ENCODE data around the gene UNC13D.

Gene UNC13D

DNA sequence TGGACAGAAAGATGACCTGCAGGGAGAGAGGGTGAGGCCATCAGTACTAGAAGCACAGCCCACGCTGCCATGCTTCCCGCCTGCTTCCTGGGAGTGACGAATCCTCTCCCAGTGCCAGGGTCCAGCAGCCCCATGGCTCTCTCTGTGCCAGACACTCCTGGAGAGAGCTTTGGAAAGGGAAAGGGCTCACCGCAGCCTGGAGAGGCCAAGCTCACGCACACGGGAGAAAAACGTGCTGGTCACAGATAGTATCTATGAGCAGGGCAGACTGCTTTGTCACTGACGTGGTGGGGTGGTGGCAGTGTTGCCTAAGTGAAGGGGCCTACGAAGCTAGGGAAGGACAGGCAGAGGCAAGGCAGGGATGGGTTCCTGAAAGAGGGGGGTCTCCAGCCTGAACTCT lies 5.5 kb upstream of the UNC13D start:
- DNase-seq, result no peak

DNA sequence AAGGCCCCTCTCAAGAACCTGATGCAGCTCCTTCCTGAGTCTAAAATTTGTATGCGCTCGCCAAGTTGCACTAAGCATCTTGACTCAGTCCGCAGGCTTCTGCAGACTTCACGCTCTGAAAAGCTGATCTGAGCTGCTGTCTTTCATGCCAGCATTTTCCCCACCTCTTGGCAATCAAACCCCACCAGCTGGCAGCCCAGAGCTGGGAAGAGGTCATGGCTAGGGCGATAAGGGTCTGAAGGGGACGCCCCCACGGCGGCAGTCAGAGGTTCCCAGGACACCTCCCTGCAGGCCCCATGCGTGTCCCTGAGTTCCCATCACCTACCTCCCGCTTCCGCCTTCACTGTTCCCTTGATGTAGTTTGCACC lies 5.1 kb upstream of the UNC13D start:
- no peak for DNase-seq

DNA sequence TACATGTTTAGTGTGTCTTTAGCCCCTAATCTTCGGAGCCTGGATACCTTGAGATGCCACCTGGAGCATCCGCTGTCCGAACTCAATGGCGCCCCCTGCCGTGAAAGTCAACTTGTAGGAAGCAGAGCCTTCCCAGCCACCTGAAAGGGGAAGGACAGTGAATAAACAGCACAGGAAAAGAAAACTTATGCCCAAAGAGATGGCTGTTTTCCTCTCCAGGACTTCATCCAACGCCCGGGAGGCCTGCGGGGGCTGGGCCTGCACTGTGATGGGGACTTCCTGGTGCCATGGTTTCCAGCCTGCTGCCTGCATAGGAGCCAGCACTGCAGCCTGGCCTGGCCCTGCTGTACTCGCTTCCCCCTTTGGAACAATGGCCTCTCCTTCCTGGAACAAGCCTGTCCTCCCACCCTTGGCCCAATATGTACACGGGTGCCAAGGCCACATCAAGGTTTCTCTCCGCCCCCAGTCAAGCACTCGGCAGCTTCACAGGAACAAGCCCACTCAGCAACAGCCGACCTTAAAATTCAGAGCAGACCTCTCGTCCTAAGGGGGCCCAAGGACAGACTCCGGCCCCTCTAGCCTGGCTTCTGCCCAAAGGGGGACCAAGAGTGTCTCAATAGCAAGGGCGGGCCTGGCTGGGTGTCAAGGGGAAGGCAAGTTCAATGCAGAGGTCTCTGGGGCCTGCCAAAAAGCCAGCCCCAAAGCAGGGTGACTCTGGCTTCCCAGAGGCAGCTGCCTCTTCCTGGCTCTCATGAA lies 4.5 kb upstream of the UNC13D start:
- peak; percentile 54 to 81 (median 73) for DNase-seq

DNA sequence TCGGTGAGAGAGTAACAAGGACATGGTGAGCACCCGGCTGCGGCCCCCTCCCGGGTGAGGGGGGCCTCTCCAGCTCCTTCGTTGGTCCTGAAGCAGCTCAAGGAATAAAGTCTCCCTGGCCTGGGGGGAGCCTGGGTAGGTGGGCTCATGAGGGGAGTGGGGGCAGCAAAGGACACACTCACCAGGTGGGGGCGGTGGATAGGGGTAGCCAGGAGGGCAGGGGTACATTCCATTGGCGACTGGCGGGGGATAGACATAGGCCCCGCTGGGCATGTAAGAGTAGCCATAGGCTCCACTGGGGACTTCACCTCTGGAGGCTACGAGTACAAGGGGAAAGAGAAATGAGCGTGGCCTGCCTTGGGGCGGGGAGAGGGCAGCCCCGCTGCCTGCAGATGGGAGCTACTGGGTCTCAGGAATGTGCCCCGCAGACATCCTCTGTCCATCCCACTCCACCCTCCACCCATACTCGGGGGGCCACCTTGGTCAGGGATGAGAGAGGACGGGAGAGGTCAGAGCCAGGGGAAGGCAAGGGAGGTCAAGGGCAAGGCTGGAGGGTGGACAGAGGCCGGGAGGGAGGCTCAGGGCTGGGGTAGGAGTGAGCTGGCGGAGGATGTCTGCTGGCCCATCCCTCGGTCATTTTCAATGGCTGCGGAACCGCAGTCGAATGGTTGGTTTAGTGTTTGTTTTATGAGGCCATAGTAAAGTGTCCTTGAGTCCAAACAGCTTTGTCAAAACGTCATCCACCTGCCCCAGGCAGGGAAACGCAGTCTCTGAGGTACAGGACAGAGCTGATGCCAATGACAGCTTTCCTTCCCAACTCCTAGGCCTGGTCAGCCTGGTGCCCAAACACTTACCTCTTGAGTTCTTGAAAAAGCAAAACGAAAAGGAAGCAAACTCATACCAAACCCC lies 3.7 kb upstream of the UNC13D start:
- DNase-seq, result no peak

DNA sequence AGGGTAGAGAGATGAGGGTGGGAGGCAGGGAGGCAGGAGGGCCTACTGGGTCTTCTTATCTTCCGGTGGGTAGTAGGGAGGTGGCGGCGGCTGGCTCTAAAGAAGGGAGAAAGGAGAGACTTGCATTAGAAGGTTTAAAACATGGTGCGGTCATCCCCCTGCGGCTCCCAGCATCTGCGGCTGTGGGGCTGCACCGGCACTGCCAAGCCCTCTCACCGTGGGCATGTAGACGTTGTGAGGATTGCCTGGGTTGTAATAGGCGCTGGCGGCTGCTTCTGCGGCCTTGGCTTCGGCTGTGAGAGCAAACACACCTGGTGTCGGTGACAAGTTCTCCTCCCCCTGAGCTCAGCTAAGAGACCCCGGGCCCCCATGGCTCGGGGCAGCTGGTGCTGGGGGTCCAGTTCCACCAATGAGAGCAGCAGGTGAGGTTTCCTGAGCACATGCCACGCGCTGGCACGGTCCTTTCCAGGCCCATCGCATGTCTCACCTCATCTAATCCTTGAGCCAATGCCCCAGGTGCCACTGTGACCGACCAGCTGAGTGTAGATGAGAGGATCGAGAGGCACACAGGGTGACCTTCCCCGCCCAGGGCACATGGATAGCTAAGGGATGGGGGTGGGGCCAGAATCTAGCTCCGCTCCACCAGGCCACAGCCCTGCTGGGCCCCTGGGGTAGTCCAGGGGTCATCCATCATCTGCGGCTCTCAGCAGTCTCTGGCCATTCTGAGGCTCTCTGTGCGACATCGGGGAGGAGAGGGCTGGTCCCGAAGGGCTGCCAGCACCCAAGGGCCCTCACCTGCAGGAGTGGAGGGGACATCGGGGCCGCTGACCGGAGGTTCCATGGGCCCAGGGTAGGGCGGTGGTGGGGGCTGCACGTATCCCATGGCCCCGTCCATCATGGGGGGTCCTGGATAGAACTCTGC lies 2.7 kb upstream of the UNC13D start:
- DNase-seq, result no peak

DNA sequence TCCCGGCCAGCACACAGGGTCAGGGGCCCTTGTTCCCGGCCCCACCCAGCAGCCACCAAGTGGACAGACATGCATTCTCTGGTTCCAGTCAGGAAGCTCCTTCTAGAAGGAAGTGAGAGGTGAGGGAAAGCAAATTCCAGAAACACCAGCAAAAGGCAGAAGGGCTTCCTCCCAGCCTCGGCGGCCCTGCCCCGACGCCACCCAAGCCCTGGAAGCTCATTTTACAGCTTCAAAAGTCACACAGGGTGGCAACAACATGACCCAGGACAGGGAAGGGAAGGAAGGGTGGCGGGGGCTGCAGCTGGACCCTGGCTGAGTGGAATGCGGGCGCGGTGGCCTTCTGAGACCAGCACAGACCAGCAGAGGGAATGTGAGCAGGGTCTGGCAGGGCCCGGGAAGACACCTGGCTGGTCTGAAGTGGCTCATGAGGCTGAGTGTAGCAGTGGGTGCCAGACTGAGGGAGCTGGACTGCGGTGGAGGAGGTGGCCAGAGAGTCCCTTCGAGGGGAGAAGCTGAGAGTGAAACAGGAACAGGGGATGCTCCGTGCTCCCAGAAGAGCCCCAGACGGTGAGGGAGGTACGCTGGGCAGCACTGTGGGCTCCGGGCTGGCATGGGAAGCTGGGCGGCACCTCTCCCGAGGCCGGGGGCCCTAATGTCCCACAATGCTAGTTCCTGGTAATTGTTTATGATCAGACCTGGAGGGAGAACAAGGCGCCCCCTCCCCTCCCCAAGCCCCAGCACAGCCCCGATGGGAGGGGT lies 1.9 kb upstream of the UNC13D start:
- DNase-seq, result no peak

DNA sequence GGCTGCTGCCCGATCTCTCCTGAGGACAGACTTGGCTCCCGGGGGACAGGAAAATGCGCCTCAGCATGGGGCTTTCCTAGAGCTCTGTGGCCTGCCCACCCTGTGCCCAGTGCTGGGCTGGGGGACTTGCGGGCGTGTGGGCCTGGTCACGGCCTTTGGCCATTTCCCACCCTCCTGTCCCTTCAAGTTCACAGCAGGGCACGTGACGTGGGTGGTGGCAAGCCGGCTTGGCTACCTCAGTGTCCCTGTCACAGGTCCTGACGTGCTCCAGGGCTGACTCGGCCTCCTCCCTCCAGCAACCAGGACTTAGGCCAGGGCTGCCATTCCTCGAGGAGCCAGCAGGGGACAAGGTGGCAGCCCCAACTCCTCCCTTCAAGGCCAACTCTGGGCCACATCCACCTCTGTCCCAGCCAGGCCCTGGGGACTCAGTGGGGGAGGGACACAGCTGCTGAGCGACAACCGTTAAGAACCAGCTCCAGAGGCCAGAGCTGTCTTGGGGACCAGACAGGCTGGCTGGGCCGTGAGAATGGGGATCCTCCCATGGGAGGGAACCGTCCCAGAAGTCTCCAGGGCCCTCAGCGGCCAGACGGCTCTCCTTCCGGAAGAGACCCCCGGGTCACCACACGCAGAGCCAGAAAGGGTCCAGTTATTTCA lies 981 bp upstream of the UNC13D start:
- DNase-seq, result peak in 5 of 6 experiments; percentile 8 to 51 (median 36)

DNA sequence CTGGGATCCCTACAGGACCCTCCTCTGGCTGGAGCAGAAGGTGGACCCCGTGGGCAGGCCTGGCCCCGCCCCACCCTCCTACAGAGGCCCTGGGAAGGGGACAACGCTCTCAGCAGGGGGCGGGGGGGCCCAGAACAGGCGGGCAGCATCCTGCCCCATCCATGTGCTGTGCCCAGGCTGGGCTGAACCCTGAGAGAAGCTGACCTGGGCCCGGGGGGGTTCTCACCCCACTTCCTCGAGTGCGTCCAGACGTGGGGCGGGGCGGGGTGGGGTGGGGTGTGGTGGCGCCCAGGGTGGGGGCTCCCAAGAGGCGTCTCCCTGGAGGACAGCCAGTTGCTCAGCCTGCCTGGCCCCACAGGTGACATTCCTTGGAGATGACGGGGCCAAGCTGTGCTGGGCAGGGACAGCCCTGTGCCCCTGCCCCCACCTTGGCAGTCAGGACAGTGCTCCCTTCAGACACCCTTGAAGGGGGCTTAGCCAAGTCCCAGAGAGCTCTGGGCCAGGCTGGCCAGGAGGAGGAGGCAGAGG lies 390 bp upstream of the UNC13D start:
- peak in 2 of 6 experiments; percentile 30 to 36 for DNase-seq

DNA sequence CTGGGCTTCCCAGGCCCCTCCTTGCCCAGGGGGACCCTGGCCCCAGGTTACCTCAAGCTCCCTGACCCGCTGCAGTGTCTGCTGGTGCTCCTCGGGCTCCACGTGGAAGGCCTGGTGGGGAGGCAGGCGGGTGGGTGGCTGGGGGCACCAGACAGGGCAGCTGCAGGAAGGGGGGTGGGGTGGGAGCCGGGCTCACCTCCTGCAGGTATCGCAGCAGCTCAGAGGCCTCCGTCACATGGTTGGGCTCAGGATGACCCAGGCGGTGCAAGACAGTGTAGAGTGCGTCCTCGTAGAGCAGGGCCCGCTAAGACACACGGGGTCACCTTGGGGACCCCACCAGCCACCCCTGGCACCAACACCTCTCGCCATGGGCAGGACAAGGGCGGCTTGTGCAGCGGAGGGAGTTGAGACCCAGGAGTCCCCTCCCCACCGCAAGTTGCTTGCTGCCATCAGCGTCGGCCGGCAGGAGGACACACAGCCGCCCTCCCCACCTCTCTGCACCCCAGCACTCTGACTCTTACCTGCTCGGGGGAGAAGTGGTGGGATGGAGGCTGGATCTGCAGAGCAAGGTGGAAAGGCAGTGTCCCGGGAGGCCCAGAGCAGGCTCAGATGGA lies 1.1 kb downstream of the UNC13D start:
- DNase-seq, result peak in 1 of 6 experiments; percentile 27

DNA sequence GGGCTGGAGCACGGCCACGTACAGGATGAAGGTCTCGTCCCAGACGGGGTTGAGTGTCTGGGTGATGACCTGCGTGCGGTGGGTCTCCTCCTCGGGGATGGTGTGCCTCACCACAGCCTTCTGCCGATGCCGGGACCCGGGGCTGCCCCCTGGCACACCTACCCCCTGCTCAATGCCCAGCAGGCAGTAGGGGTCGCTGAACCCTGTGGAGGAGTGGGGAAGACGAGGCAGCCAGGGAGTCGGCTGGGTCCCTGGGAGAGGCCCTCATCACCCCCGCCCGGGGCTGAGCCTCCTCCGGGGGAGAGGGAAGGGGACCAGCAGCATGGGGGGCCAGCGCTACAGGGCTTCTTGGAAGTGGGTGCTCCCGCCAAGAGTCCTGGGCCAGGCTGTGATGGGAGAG lies 1.8 kb downstream of the UNC13D start:
- no peak for DNase-seq

DNA sequence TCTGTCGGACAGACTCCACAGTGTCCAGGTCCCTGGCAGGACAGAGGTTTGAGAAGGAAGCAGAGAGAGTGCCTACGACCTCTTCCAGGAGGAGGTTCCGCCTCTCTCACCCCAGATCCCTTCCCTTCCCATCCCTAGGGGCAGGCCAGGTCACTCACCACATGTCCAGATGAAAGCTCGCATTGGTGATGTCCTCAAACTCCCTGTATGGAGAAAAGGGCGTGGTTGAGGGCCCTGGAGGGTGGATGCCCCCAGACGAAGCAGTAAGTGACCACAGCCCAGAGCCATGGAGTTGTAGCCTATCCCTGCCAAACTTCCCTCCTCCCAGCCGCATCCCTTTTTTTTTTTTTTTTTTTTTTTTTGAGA lies 3.4 kb downstream of the UNC13D start:
- no peak for DNase-seq

DNA sequence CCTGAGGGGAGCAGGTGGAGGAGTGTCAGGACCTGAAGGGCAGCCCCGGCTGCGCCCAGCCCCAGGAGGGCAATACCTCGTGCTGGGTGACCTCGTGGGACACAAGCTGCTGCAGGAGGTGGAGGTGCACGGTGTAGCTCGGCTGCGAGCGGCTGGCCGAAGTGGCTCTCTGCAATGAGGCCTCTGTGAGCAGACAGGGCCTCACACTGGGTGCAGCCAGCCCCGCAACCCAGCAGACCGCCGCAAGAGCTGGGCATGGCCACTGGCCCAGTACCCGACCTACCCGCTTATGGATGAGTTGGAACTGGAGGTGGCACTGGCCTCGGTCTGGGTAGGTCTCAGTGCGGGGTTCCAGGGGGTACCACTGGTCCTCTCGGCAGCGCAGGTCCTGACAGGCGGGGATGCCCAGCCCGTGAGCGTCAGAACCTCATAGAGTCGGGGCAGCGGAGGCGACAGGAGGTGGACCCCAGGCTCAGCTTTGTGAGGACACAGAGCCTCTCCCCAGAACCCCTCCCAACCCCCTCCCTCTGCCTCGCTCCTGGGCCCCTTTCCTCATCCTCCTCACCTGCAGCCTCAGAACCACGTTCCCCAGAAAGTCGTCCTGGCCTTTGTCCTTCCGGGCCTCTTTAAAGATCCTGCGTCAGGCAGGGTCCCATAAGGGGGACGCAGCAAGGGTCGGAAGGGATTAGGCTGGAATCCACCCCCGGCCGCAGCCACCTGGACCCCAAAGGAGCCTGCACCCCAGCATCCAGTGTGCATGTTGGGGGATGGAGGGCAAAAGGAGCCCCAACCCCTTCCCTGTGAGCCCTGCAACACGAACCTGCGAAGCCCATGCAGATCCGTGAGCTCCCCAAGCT lies 4.0 kb downstream of the UNC13D start:
- DNase-seq, result no peak

DNA sequence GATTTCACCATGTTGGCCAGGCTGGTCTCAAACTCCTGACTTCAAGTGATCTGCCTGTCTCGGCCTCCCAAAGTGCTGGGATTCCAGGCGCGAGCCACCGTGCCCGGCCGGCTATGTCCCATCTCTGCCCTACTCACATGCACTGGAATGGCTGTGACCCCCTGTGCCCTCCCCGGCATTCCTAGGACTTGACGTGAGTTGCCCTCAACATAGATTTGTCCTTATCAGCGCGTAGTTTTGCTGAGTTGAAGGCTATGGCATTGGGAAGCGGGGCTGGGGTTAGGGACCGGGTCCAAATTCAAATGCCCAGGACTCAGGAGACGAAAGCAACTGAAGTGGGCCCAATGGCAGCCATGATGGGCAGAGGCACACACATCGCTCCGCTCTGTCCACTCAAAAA lies 5.8 kb downstream of the UNC13D start:
- no peak for DNase-seq

DNA sequence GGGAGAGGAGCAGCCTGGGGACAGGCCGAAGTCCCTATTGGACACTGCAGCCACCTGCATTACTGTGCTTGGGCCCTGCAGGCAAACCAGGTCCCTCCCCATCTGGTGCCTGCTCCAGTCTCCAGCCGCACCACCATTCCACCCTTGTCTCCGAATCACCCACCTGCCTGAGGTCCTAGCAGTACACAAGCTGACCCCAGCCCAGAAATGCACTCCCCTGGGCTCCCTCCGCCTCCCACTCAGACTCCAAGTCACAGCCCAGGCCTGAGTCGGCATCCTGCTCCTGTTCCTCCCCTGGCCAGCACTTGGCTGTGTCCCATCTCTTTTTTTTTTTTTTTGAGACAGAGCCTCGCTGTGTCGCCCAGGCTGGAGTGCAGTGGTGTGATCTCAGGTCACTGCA lies 6.3 kb downstream of the UNC13D start:
- DNase-seq, result no peak

DNA sequence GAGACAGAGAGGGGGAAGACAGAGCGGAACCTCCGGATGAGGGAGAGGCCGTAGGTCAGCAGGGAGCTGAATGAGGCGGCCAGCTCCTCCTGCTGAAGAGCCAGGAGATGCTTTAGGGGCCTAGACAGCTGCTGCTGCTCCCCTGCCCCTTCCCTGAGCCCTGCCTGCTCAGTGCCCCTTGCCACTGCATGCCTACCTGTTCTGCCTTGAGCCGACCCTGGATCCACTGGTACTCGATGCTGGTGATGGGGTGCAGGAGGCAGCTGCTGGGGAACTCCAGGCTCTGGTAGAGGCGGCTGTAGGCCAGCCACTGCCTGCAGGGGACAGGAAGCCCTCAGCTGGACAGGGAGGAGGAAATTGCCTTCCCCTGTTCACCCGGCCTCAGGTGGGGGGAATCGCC lies 7.6 kb downstream of the UNC13D start:
- no peak for DNase-seq

DNA sequence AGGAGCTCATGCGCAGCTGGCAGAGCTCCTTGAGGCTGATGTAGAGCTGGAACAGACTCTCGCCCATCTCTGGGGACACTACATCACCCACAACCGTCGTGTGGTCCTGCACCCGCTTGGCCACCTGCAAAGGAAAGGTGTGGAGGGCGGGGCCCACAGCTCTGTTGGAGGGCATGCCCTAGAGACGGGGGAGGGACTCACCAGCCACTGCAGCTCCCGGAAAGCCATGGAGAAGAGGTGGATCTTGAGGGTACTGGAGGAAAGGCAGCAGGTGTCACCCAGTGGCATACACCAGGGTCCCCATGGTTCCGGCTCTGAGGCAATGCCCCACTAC lies 8.6 kb downstream of the UNC13D start:
- DNase-seq, result no peak

DNA sequence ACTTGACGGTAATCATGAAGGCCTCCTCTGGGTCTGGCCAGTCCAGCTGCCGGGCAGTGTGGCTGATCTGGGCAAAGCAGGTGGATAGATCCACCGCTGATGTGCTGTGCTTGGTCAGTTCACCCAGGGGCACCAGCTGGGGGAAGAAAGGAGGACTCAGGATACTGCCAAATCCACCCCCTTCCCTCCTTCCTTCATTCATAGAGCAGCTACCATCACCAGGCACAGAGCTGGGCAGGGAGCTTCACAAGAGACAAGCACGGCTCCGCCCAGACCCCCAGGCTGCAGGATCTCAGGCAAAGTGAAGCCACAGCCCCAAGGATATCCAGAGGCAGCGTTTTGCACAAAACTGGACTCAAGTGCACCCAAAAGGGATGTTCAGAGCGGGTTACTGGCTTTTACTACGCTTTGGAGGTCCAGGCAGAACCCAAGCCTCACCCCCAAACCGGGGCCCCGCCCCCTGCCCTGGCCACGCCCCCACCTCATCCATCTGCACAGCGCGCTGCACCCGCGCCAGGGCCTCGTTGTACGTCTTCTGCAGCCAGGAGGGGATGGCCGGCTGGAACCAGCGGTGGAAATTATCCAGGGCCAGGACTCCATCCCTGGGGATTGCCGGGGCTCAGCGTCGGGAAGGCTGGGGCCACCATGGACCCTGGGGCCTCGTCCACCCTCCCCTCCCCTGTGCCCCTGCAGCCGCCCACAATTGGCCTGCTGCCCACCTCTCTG lies 9.1 kb downstream of the UNC13D start:
- DNase-seq, result peak in 2 of 6 experiments; percentile 9 to 12

DNA sequence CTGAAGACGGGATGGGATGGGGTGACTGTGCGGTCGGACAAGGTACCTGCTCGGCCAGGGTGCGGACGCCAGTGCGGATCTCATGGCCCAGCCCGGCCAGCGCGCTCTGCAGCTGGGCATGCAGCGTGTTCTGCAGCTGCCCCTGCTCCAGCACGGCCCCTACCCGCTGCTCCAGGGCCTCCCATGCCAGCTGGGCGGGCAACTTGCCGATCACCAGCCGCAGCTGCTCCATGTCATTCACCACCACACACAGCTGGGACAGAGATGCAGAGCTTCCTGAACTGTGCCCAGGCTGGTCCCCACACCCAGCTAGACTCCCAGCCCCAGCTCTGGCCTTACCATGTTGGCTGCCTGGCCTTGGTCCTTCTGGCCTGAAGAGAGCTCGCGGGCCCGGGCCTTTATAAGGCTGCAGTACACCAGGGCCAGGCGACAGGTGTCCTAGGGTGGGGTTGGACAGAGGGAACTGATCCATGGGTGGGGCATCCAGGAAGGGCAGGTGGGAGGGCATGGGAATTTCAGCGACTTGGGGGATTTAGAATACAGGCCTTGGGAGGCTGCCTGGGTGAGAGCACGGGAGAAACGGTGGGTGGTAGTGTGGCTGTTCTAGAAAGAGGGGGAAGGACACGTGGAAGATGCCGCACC lies 9.8 kb downstream of the UNC13D start:
- no peak for DNase-seq
